DND-41 (cell line): ENCODE data around the gene ARHGAP1.

Experiments
- EZH2 ChIP-seq: IDR thresholded peaks from 3 replicates; pipeline ENCODE4 v1.6.1; 2012; ENCODE audit warnings: borderline replicate concordance, low read depth, mild to moderate bottlenecking, moderate library complexity, low read length, inconsistent platforms; ENCODE audit not compliant: severe bottlenecking
- TF ChIP-seq, protein P1 (sequence below): IDR thresholded peaks from 2 replicates; pipeline ENCODE4 v1.5.1; 2012; ENCODE audit warnings: borderline replicate concordance, low read length, moderate library complexity, mild to moderate bottlenecking; ENCODE audit not compliant: poor library complexity, severe bottlenecking; ENCODE audit errors: extremely low read depth

GRCh38 chr11:46700241-46701077 is at the start of gene ARHGAP1, which contains the start of gene ZNF408:
- TF ChIP-seq, protein P1, sequence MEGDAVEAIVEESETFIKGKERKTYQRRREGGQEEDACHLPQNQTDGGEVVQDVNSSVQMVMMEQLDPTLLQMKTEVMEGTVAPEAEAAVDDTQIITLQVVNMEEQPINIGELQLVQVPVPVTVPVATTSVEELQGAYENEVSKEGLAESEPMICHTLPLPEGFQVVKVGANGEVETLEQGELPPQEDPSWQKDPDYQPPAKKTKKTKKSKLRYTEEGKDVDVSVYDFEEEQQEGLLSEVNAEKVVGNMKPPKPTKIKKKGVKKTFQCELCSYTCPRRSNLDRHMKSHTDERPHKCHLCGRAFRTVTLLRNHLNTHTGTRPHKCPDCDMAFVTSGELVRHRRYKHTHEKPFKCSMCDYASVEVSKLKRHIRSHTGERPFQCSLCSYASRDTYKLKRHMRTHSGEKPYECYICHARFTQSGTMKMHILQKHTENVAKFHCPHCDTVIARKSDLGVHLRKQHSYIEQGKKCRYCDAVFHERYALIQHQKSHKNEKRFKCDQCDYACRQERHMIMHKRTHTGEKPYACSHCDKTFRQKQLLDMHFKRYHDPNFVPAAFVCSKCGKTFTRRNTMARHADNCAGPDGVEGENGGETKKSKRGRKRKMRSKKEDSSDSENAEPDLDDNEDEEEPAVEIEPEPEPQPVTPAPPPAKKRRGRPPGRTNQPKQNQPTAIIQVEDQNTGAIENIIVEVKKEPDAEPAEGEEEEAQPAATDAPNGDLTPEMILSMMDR = no peak
- no peak for TF ChIP-seq EZH2
